Erythroblast (primary cell): ENCODE data around the gene FAM181A.

Experiments used
- DNase-seq, 2 experiments: peaks; one replicate each; lab custom pipeline; 2025; lab: John Stamatoyannopoulos, UW
- GATA1 ChIP-seq: IDR thresholded peaks from 2 replicates; pipeline ENCODE4 v1.6.1; 2011; ENCODE audit warnings: low read depth, mild to moderate bottlenecking, control low read depth, low read length, moderate library complexity
- POLR2A ChIP-seq: IDR thresholded peaks from 2 replicates; pipeline ENCODE4 v1.6.1; 2011; ENCODE audit warnings: mild to moderate bottlenecking, low read length

FAM181A gene

GRCh38 chr14:93930296-93930988, 3.3 kb downstream of the FAM181A start:
- no peak for DNase-seq

GRCh38 chr14:93930989-93931307, 3.8 kb downstream of the FAM181A start:
- TF ChIP-seq POLR2A (no peak), GATA1 (no peak)
- no peak for DNase-seq

More at GRCh38 chr14:93930296-93930988, 3.3 kb downstream of the FAM181A start:
- no peak for TF ChIP-seq POLR2A
- TF ChIP-seq GATA1, result no peak

GRCh38 chr14:93932642-93933041, 5.5 kb downstream of the FAM181A start:
- TF ChIP-seq GATA1, result no peak
- no peak for TF ChIP-seq POLR2A
- no peak for DNase-seq

- no peak for DNase-seq
- no peak for TF ChIP-seq POLR2A
- no peak for TF ChIP-seq GATA1
Measured at GRCh38 chr14:93935213-93935612, 8.1 kb downstream of the FAM181A start.

GRCh38 chr14:93936245-93936644, 9.1 kb downstream of the FAM181A start:
- TF ChIP-seq GATA1, result no peak
- no peak for TF ChIP-seq POLR2A
- DNase-seq, result peak; percentile 9 to 22

- no peak for DNase-seq
- no peak for TF ChIP-seq GATA1
- TF ChIP-seq POLR2A, result no peak
Measured at GRCh38 chr14:93936926-93937325, 9.8 kb downstream of the FAM181A start.

- DNase-seq, result no peak
- no peak for TF ChIP-seq GATA1
- TF ChIP-seq POLR2A, result no peak
Measured at GRCh38 chr14:93937519-93937918, 10.4 kb downstream of the FAM181A start.

- DNase-seq, result no peak
- TF ChIP-seq GATA1 (no peak), POLR2A (no peak)
Measured at GRCh38 chr14:93938751-93939303, 11.7 kb downstream of the FAM181A start.

GRCh38 chr14:93939304-93940229, 12.4 kb downstream of the FAM181A start:
- peak; percentile 80 to 86 for DNase-seq
- TF ChIP-seq GATA1 (no peak), POLR2A (no peak)

GRCh38 chr14:93940437-93940836, 13.3 kb downstream of the FAM181A start:
- TF ChIP-seq GATA1, result no peak
- TF ChIP-seq POLR2A, result no peak
- DNase-seq, result no peak

GRCh38 chr14:93941293-93941910, 14.3 kb downstream of the FAM181A start:
- no peak for DNase-seq
- TF ChIP-seq POLR2A (no peak), GATA1 (no peak)

- TF ChIP-seq GATA1 (no peak), POLR2A (no peak)
- DNase-seq, result no peak
Measured at GRCh38 chr14:93943052-93943451, 15.9 kb downstream of the FAM181A start.

GRCh38 chr14:93943930-93944329, 16.8 kb downstream of the FAM181A start:
- no peak for TF ChIP-seq POLR2A
- TF ChIP-seq GATA1, result no peak
- no peak for DNase-seq

- TF ChIP-seq POLR2A (no peak), GATA1 (no peak)
- DNase-seq, result no peak
Measured at GRCh38 chr14:93944348-93945069, 17.4 kb downstream of the FAM181A start.
